GM23248 (cell line): ENCODE measurements around the gene COL18A1. TPM values are rescaled to one million over a fixed set of nuclear protein-coding genes. Genes with fewer than 3 reads are reported as not detected.
"Not testable (repeated sequence)": the region's sequence is repeated elsewhere in the genome, so short reads cannot be mapped to it uniquely, and the experiment has no call there.

ENCODE experiments used
- DNase-seq: peaks from one replicate; pipeline ENCODE4 v3.0.0-alpha.2; 2015
- H2AFZ ChIP-seq: fragments of 200-600 bp; sonication (generic); 2 replicates; pipeline ENCODE4 v1.6.1; 2016; ENCODE audit warnings: antibody characterized with exemption
- H3F3A ChIP-seq: fragments of 200-600 bp; sonication (generic); 2 replicates; pipeline ENCODE4 v1.6.1; 2016; ENCODE audit warnings: mild to moderate bottlenecking, antibody characterized with exemption, mixed run types; ENCODE audit not compliant: insufficient read depth
- H3K27ac ChIP-seq: fragments of 200-600 bp; sonication (generic); 2 replicates; pipeline ENCODE4 v1.5.1; 2016; ENCODE audit warnings: mild to moderate bottlenecking
- H3K27me3 ChIP-seq: fragments of 200-600 bp; sonication (generic); replicated peaks from 2 replicates; pipeline ENCODE4 v1.6.1; 2016; ENCODE audit warnings: mild to moderate bottlenecking; ENCODE audit not compliant: insufficient read depth
- H3K36me3 ChIP-seq: fragments of 200-600 bp; sonication (generic); 2 replicates; pipeline ENCODE4 v1.6.1; 2016; ENCODE audit warnings: low read depth, mild to moderate bottlenecking
- H3K4me1 ChIP-seq: fragments of 200-600 bp; sonication (generic); 2 replicates; pipeline ENCODE4 v1.6.1; 2016; ENCODE audit warnings: mild to moderate bottlenecking; ENCODE audit not compliant: insufficient read depth
- H3K4me2 ChIP-seq: fragments of 200-600 bp; sonication (generic); one replicate; pipeline ENCODE4 v1.6.1; 2016; ENCODE audit warnings: mild to moderate bottlenecking; ENCODE audit not compliant: unreplicated experiment
- H3K4me3 ChIP-seq: fragments of 200-600 bp; sonication (generic); 2 replicates; pipeline ENCODE4 v1.5.1; 2016; ENCODE audit warnings: mild to moderate bottlenecking
- H3K79me2 ChIP-seq: fragments of 200-600 bp; sonication (generic); 2 replicates; pipeline ENCODE4 v1.6.1; 2016; ENCODE audit warnings: mild to moderate bottlenecking; ENCODE audit not compliant: insufficient read depth
- H3K9ac ChIP-seq: fragments of 200-600 bp; sonication (generic); 2 replicates; pipeline ENCODE4 v1.6.1; 2016; ENCODE audit warnings: mild to moderate bottlenecking
- H3K9me2 ChIP-seq: fragments of 200-600 bp; sonication (generic); 2 replicates; pipeline ENCODE4 v1.6.1; 2016; ENCODE audit warnings: mixed run types, mild to moderate bottlenecking, moderate library complexity; ENCODE audit not compliant: insufficient read depth
- H3K9me3 ChIP-seq: fragments of 200-600 bp; sonication (generic); one replicate; pipeline ENCODE4 v1.6.1; 2017; ENCODE audit warnings: low read depth
- H4K20me1 ChIP-seq: fragments of 200-600 bp; sonication (generic); 2 replicates; pipeline ENCODE4 v1.6.0; 2016; ENCODE audit not compliant: insufficient read depth
- EZH2 ChIP-seq: fragments of 200-600 bp; sonication (generic); IDR thresholded peaks from 2 replicates; pipeline ENCODE4 v1.6.1; 2018; ENCODE audit warnings: antibody characterized with exemption, mild to moderate bottlenecking; ENCODE audit not compliant: insufficient read depth, poor library complexity, severe bottlenecking
- EZH2phosphoT487 ChIP-seq: fragments of 200-600 bp; sonication (generic); IDR thresholded peaks from 2 replicates; pipeline ENCODE4 v1.6.1; 2018; ENCODE audit warnings: antibody characterized with exemption, moderate library complexity, mild to moderate bottlenecking, low read depth; ENCODE audit not compliant: insufficient read depth
- WGBS, 2 experiments: methylation state at CpG; one replicate each; pipeline ENCODE4 v1.1.6; 2015 to 2017; ENCODE audit warnings: low lambda C conversion rate in 2 of 2, low coverage in 1 of 2; ENCODE audit errors: missing lambda C conversion rate in 2 of 2; 5-methylcytosine and 5-hydroxymethylcytosine counted together
- in situ Hi-C: fragments of 300-500 bp; cut with MboI; formaldehyde crosslinking; loops from 2 replicates; pipeline ENCODE4 v1.15.0; 2020
- polyA plus RNA-seq: library from polyadenylated mRNA; unstranded; fragments of >200 nt; fragmentation: Nextera tagmentation; extraction: Ambion mirVana; gene quantifications from 2 replicates; pipeline ENCODE4 v1.2.1, GENCODE V29; 2016
- total RNA-seq: library from RNA; depleted of rRNA; stranded (reverse); fragments of >200 nt; shearing (Covaris generic); gene quantifications from 2 replicates; pipeline ENCODE4 v1.2.3, GENCODE V29; 2014

COL18A1 gene
- total and polyA plus RNA-seq, 2 experiments from 2014 or later = 1.7 to 30.5 TPM

DNA sequence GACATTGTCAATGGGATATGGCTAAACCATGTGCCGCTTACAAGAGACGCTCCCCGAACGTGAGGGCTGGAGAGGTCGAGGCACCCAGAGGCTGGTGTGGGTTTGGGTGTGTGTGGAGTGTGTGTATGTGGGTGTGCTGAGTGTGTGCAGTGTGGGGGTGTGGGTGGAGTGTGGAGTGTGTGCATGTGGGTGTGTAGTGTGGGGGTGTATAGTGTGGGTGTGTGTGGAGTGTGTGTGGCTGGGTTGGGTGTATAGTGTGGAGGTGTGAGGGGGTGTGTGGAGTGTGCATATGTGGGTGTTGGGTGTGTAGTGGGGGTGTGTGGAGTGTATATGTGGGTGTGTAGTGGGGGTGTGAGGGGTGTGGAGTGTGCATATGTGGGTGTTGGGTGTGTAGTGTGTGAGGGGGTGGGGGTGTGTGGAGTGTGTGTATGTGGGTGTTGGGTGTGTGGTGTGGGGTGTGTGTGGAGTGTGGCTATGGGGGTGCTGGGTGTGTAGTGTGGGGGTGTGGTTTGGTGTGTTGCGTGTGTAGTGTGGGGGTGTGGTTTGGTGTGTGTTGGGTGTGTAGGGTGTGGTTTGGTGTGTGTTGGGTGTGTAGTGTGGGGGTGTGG is 95.1 kb downstream of the COL18A1 start:
- 96 to 100% methylated on average over 5 to 6 of the region's 6 CpGs for WGBS, 2 experiments
- in situ Hi-C loops = no loop called here
- TF ChIP-seq EZH2 = no peak
- TF ChIP-seq EZH2phosphoT487 = no peak

DNA sequence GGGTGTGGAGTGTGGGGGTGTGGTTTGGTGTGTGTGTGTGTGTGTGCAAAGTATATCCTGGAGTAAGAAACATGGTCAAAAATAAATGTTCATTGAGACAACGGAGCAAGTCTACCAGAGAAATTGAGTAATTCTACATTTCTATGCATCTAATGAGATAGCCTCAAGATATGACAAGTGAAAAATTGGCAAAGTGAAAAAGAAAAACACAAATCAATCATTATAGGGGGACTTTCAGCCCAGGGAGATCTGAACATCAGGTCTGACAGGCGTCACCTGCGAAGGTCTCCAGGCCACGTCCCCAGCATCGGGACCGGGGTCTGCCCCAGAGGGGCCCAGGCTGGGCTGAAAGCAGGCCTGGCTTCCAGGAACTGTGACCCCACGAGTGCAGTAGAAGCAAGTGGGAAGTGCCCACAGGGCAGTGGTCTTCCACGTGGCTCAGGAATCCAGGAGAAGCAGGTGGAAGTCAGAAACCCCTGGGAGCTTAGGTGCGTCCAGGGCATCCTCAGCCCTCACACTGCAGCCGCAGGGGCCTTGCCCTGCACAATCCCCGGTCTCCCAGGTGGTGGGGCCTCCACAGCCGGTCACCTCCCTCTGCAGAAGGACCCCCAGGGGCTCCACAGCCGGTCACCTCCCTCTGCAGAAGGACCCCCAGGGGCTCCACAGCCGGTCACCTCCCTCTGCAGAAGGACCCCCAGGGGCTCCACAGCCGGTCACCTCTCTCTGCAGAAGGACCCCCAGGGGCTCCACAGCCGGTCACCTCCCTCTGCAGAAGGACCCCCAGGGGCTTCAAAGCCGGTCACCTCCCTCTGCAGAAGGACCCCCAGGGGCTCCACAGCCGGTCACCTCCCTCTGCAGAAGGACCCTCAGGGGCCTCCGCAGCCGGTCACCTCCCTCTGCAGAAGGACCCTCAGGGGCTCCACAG is 96.4 kb downstream of the COL18A1 start:
- H2AFZ ChIP-seq, H3K9me3 ChIP-seq, H3K4me3 ChIP-seq, H3K27ac ChIP-seq, H3K36me3 ChIP-seq, H3K27me3 ChIP-seq, H3K4me2 ChIP-seq, H3K9ac ChIP-seq, in situ Hi-C loops, DNase-seq, H3K9me2 ChIP-seq, H4K20me1 ChIP-seq, H3K79me2 ChIP-seq, H3F3A ChIP-seq, H3K4me1 ChIP-seq: not testable (repeated sequence)
- 87 to 91% methylated on average over 12 to 15 of the region's 20 CpGs for WGBS, 2 experiments

More for the DNA sequence above, 95.1 kb downstream of the COL18A1 start:
- Histone ChIP-seq H3K27ac (no peak overlapping the region), H2AFZ (no peak overlapping the region), H3K27me3 (no peaks in the 10 kb centered on the region), H3K9me2 (no peaks in the 10 kb centered on the region), H4K20me1 (no peaks in the 10 kb centered on the region), H3K9me3 (no peaks in the 10 kb centered on the region), H3F3A (no peaks in the 10 kb centered on the region), H3K4me1 (no peaks in the 10 kb centered on the region), H3K9ac (no peak overlapping the region), H3K4me3 (no peak overlapping the region), H3K4me2 (no peak overlapping the region), H3K36me3 (no peaks in the 10 kb centered on the region), H3K79me2 (no peaks in the 10 kb centered on the region)
- DNase-seq = no peak

DNA sequence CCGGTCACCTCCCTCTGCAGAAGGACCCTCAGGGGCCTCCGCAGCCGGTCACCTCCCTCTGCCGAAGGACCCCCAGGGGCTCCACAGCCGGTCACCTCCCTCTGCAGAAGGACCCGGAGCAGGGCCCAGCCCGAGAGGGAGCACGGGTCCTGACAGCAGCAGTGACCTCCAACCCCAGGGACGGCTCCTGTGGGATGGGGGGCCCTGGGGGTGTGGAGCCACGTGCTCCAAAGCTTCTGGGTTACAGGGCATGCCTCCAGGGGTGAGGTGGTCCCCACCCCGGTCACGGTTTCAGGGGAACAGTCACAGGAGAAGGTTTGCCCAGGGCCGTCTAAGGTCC is 97.0 kb downstream of the COL18A1 start:
- no peak overlapping the region for H3K27ac ChIP-seq
- H3K36me3 ChIP-seq = no peaks in the 10 kb centered on the region
- H4K20me1 ChIP-seq = no peaks in the 10 kb centered on the region
- TF ChIP-seq EZH2phosphoT487 = no peak
- no peak for TF ChIP-seq EZH2
- H2AFZ ChIP-seq = no peak overlapping the region
- no peaks in the 10 kb centered on the region for H3K9me3 ChIP-seq
- H3K4me2 ChIP-seq = no peak overlapping the region
- H3K9me2 ChIP-seq = no peaks in the 10 kb centered on the region
- H3K4me1 ChIP-seq = no peaks in the 10 kb centered on the region
- 92 to 94% methylated on average over 12 to 13 of the region's 13 CpGs for WGBS, 2 experiments
- no peak for DNase-seq
- H3F3A ChIP-seq = no peaks in the 10 kb centered on the region
- H3K79me2 ChIP-seq = no peaks in the 10 kb centered on the region
- in situ Hi-C loops = no loop called here
- no peak overlapping the region for H3K4me3 ChIP-seq
- no peaks in the 10 kb centered on the region for H3K27me3 ChIP-seq
- no peak overlapping the region for H3K9ac ChIP-seq

DNA sequence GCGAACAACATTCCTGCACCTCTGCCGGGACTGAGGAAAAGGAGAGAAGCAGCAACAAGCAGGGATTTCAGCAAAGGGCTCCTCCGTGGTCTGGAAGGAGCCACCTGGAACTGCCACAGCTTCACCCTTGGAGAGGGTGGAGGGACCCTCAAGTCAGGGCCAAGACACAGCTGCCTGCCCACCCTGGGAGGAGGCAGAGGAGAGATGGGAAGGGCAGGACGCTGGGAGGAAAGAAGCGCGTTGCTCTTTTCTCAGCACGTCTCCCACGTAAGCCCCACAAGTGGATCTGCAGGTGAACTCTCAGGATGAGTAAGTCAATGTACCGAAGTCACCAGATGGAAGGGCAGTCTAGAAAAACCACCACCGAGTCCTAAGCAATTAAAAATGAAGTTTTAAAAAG is 97.6 kb downstream of the COL18A1 start:
- Histone ChIP-seq H2AFZ (no peak overlapping the region), H3K27ac (no peak overlapping the region), H3K9ac (no peak overlapping the region), H3K4me3 (no peak overlapping the region), H3K79me2 (no peaks in the 10 kb centered on the region), H3K9me2 (no peaks in the 10 kb centered on the region), H3K27me3 (no peaks in the 10 kb centered on the region), H3K9me3 (no peaks in the 10 kb centered on the region), H4K20me1 (no peaks in the 10 kb centered on the region), H3K4me1 (no peaks in the 10 kb centered on the region), H3K36me3 (no peaks in the 10 kb centered on the region), H3F3A (no peaks in the 10 kb centered on the region), H3K4me2 (no peak overlapping the region)
- TF ChIP-seq EZH2 = no peak
- no peak for TF ChIP-seq EZH2phosphoT487
- 88 to 90% methylated on average over 10 of the region's 10 CpGs for WGBS, 2 experiments
- in situ Hi-C loops = no loop called here
- DNase-seq = no peak

DNA sequence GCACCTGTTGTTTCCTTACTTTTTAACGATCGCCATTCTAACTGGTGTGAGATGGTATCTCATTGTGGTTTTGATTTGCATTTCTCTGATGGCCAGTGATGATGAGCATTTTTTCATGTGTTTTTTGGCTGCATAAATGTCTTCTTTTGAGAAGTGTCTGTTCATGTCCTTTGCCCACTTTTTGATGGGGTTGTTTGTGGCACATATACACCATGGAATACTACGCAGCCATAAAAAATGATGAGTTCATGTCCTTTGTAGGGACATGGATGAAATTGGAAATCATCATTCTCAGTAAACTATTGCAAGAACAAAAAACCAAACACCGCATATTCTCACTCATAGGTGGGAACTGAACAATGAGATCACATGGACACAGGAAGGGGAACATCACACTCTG is 98.3 kb downstream of the COL18A1 start:
- H4K20me1 ChIP-seq, H3K9me2 ChIP-seq, H3K36me3 ChIP-seq, H3K4me2 ChIP-seq, DNase-seq, H3K79me2 ChIP-seq, H3K4me1 ChIP-seq, H3K9ac ChIP-seq, H3K27me3 ChIP-seq, H2AFZ ChIP-seq, H3K9me3 ChIP-seq, H3F3A ChIP-seq, H3K27ac ChIP-seq, H3K4me3 ChIP-seq, in situ Hi-C loops: not testable (repeated sequence)
- WGBS, 2 experiments = 94 to 96% methylated on average over 3 to 4 of the region's 4 CpGs
